GM23338 (cell line): ENCODE data around the gene ERBB4. TPM values are rescaled to one million over a fixed set of nuclear protein-coding genes. Genes with fewer than 3 reads are reported as not detected.

Experiments
- ATAC-seq: fragments of 200-7000 bp; cut with Tn5 transposase; 3 replicates; pipeline ENCODE4 v1.9.1; 2020
- DNase-seq: peaks from one replicate; pipeline ENCODE4 v3.0.0-alpha.2; 2015; ENCODE audit warnings: low spot score
- H2AFZ ChIP-seq: fragments of 200-600 bp; sonication (generic); 2 replicates; pipeline ENCODE4 v1.8.0; 2016; ENCODE audit warnings: antibody characterized with exemption, mild to moderate bottlenecking, moderate library complexity
- H3F3A ChIP-seq: fragments of 200-600 bp; sonication (generic); replicated peaks from 2 replicates; pipeline ENCODE4 v1.8.0; 2017; ENCODE audit warnings: antibody characterized with exemption, mixed run types, low read depth
- H3K27ac ChIP-seq: fragments of 200-600 bp; sonication (generic); 2 replicates; pipeline ENCODE4 v1.6.1; 2016; ENCODE audit warnings: low read depth
- H3K27me3 ChIP-seq: fragments of 200-600 bp; sonication (generic); 2 replicates; pipeline ENCODE4 v1.8.0; 2016; ENCODE audit warnings: mild to moderate bottlenecking, mixed run types, moderate library complexity; ENCODE audit not compliant: insufficient read depth
- H3K36me3 ChIP-seq: fragments of 200-600 bp; sonication (generic); 2 replicates; pipeline ENCODE4 v1.8.0; 2016; ENCODE audit warnings: mild to moderate bottlenecking; ENCODE audit not compliant: insufficient read depth
- H3K4me1 ChIP-seq: fragments of 200-600 bp; sonication (generic); 2 replicates; pipeline ENCODE4 v1.8.0; 2016; ENCODE audit warnings: mild to moderate bottlenecking, moderate library complexity; ENCODE audit not compliant: insufficient read depth
- H3K4me2 ChIP-seq: fragments of 200-600 bp; sonication (generic); 2 replicates; pipeline ENCODE4 v1.7.1; 2017; ENCODE audit warnings: mixed run types
- H3K4me3 ChIP-seq: fragments of 200-600 bp; sonication (generic); 2 replicates; pipeline ENCODE4 v1.6.1; 2016; ENCODE audit warnings: mixed run types
- H3K79me2 ChIP-seq: fragments of 200-600 bp; sonication (generic); replicated peaks from 2 replicates; pipeline ENCODE4 v1.8.0; 2017; ENCODE audit warnings: mild to moderate bottlenecking; ENCODE audit not compliant: insufficient read depth
- H3K9me2 ChIP-seq: fragments of 200-600 bp; sonication (generic); 2 replicates; pipeline ENCODE4 v1.8.0; 2017; ENCODE audit not compliant: insufficient read depth
- H4K20me1 ChIP-seq: fragments of 200-600 bp; sonication (generic); replicated peaks from 2 replicates; pipeline ENCODE4 v1.8.0; 2017; ENCODE audit warnings: mild to moderate bottlenecking; ENCODE audit not compliant: insufficient read depth
- H3K27ac Mint-ChIP-seq: 2 replicates; pipeline ENCODE4 v1.8.0; 2020; ENCODE audit warnings: inconsistent platforms, mild to moderate bottlenecking, moderate library complexity, mixed read lengths
- H3K27me3 Mint-ChIP-seq: 3 replicates; pipeline ENCODE4 v1.8.0; 2022; ENCODE audit warnings: low read depth, mild to moderate bottlenecking, moderate library complexity, mixed read lengths, inconsistent platforms; ENCODE audit not compliant: insufficient read depth, poor library complexity
- H3K36me3 Mint-ChIP-seq: 3 replicates; pipeline ENCODE4 v1.8.0; 2021; ENCODE audit warnings: low read depth, mild to moderate bottlenecking, inconsistent platforms, moderate library complexity, mixed read lengths
- H3K4me1 Mint-ChIP-seq: 3 replicates; pipeline ENCODE4 v1.8.0; 2020; ENCODE audit warnings: mild to moderate bottlenecking, inconsistent platforms, mixed read lengths
- H3K4me3 Mint-ChIP-seq: 3 replicates; pipeline ENCODE4 v1.8.0; 2021; ENCODE audit warnings: moderate library complexity, mild to moderate bottlenecking, inconsistent platforms, mixed read lengths
- H3K9me3 Mint-ChIP-seq: 3 replicates; pipeline ENCODE4 v1.8.0; 2020; ENCODE audit warnings: moderate library complexity, mild to moderate bottlenecking, inconsistent platforms, mixed read lengths
- CREB1 ChIP-seq: fragments of 250-450 bp; sonication (Bioruptor Pico); IDR thresholded peaks from 2 replicates; pipeline ENCODE4 v1.5.0; 2020; ENCODE audit warnings: low read depth, mild to moderate bottlenecking, moderate library complexity
- EZH2 ChIP-seq: fragments of 200-600 bp; sonication (generic); IDR thresholded peaks from one replicate; pipeline ENCODE4 v1.8.0; 2017; ENCODE audit warnings: antibody characterized with exemption, mild to moderate bottlenecking, low read depth; ENCODE audit not compliant: unreplicated experiment
- EZH2phosphoT487 ChIP-seq: fragments of 200-600 bp; sonication (generic); IDR thresholded peaks from one replicate; pipeline ENCODE4 v1.8.1; 2018; ENCODE audit warnings: antibody characterized with exemption; ENCODE audit not compliant: unreplicated experiment
- JUNB ChIP-seq: IDR thresholded peaks from one replicate; pipeline ENCODE4 v1.6.1; 2016; ENCODE audit warnings: antibody characterized with exemption; ENCODE audit not compliant: unreplicated experiment
- NANOG ChIP-seq: IDR thresholded peaks from 2 replicates; pipeline ENCODE4 v1.6.1; 2016; ENCODE audit warnings: antibody characterized with exemption, borderline replicate concordance
- POLR2AphosphoS5 ChIP-seq: IDR thresholded peaks from 2 replicates; pipeline ENCODE4 v1.6.1; 2016; ENCODE audit warnings: antibody characterized with exemption, low read depth
- ZNF114 ChIP-seq: fragments of 250-450 bp; sonication (Bioruptor Pico); IDR thresholded peaks from 2 replicates; pipeline ENCODE4 v1.5.0; 2020; ENCODE audit warnings: mild to moderate bottlenecking, moderate library complexity
- polyA plus RNA-seq: library from polyadenylated mRNA; unstranded; fragments of >200 nt; fragmentation: Nextera tagmentation; extraction: Ambion mirVana; gene quantifications from 2 replicates; pipeline ENCODE4 v1.2.1, GENCODE V29; 2016
- total RNA-seq: library from RNA; depleted of rRNA; stranded (reverse); fragments of >200 nt; shearing (Covaris generic); gene quantifications from 2 replicates; pipeline ENCODE4 v1.2.3, GENCODE V29; 2014
- TF ChIP-seq, protein P1 (sequence below): IDR thresholded peaks from one replicate; pipeline ENCODE4 v1.6.1; 2018; ENCODE audit warnings: antibody characterized with exemption; ENCODE audit not compliant: unreplicated experiment
- TF ChIP-seq, protein P2 (sequence below): IDR thresholded peaks from 2 replicates; pipeline ENCODE4 v1.6.1; 2016; ENCODE audit warnings: antibody characterized with exemption
- TF ChIP-seq, protein P3 (sequence below), 2 experiments: fragments of 200-600 bp in 1 of 2; sonication (generic) in 1 of 2; conservative IDR thresholded peaks; 2 replicates each; pipeline versions ENCODE4 v1.5.1 to v1.6.1; 2016 to 2017; ENCODE audit warnings: antibody characterized with exemption in 2 of 2, low read depth in 2 of 2, mild to moderate bottlenecking in 2 of 2, moderate library complexity in 1 of 2

The ERBB4 gene
- total and polyA plus RNA-seq, 2 experiments from 2014 or later = 0.73 to 1.1 TPM

DNA sequence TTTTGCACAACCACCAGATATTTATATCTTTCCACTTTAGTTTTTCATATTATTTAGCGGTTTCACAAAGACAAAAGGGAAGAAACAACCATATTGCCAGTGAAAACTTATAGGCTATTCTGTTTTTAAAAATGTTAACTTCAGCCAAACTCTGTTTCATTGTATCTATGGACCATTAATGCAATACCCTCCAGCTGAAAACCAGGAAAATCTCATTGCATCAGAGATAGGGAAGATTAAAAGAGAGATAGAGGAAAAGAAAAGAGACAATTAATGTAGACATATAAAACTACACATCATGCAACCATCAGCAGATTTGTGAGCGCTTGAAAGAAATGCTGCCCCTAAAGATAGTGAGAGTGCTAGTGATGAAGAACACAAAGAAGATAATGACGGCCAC lies 970.2 kb downstream of the ERBB4 start:
- H3K9me3 Mint-ChIP-seq = no peaks in the 10 kb centered on the region
- ATAC-seq (no peak), DNase-seq (no peak)
- Histone ChIP-seq H3K79me2 (no peaks in the 10 kb centered on the region), H3K36me3 (no peaks in the 10 kb centered on the region), H3K4me1 (no peaks in the 10 kb centered on the region), H3K4me3 (no peak overlapping the region), H3K9me2 (no peaks in the 10 kb centered on the region), H3F3A (no peaks in the 10 kb centered on the region), H2AFZ (no peak overlapping the region), H4K20me1 (no peaks in the 10 kb centered on the region), H3K4me2 (no peak overlapping the region), H3K27me3 (no peaks in the 10 kb centered on the region), H3K27ac (no peak overlapping the region)
- H3K27ac Mint-ChIP-seq = no peak overlapping the region; the same call in 1 of the 2 replicates
- TF ChIP-seq, protein P1, sequence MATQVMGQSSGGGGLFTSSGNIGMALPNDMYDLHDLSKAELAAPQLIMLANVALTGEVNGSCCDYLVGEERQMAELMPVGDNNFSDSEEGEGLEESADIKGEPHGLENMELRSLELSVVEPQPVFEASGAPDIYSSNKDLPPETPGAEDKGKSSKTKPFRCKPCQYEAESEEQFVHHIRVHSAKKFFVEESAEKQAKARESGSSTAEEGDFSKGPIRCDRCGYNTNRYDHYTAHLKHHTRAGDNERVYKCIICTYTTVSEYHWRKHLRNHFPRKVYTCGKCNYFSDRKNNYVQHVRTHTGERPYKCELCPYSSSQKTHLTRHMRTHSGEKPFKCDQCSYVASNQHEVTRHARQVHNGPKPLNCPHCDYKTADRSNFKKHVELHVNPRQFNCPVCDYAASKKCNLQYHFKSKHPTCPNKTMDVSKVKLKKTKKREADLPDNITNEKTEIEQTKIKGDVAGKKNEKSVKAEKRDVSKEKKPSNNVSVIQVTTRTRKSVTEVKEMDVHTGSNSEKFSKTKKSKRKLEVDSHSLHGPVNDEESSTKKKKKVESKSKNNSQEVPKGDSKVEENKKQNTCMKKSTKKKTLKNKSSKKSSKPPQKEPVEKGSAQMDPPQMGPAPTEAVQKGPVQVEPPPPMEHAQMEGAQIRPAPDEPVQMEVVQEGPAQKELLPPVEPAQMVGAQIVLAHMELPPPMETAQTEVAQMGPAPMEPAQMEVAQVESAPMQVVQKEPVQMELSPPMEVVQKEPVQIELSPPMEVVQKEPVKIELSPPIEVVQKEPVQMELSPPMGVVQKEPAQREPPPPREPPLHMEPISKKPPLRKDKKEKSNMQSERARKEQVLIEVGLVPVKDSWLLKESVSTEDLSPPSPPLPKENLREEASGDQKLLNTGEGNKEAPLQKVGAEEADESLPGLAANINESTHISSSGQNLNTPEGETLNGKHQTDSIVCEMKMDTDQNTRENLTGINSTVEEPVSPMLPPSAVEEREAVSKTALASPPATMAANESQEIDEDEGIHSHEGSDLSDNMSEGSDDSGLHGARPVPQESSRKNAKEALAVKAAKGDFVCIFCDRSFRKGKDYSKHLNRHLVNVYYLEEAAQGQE = no peak
- TF ChIP-seq JUNB (no peak), EZH2 (no peak), CREB1 (CRISPR knock-in tag) (no peak), POLR2AphosphoS5 (no peak), EZH2phosphoT487 (no peak), ZNF114 (no peak)
- TF ChIP-seq, protein P2, sequence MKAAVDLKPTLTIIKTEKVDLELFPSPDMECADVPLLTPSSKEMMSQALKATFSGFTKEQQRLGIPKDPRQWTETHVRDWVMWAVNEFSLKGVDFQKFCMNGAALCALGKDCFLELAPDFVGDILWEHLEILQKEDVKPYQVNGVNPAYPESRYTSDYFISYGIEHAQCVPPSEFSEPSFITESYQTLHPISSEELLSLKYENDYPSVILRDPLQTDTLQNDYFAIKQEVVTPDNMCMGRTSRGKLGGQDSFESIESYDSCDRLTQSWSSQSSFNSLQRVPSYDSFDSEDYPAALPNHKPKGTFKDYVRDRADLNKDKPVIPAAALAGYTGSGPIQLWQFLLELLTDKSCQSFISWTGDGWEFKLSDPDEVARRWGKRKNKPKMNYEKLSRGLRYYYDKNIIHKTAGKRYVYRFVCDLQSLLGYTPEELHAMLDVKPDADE = no peak
- TF ChIP-seq, protein P3, sequence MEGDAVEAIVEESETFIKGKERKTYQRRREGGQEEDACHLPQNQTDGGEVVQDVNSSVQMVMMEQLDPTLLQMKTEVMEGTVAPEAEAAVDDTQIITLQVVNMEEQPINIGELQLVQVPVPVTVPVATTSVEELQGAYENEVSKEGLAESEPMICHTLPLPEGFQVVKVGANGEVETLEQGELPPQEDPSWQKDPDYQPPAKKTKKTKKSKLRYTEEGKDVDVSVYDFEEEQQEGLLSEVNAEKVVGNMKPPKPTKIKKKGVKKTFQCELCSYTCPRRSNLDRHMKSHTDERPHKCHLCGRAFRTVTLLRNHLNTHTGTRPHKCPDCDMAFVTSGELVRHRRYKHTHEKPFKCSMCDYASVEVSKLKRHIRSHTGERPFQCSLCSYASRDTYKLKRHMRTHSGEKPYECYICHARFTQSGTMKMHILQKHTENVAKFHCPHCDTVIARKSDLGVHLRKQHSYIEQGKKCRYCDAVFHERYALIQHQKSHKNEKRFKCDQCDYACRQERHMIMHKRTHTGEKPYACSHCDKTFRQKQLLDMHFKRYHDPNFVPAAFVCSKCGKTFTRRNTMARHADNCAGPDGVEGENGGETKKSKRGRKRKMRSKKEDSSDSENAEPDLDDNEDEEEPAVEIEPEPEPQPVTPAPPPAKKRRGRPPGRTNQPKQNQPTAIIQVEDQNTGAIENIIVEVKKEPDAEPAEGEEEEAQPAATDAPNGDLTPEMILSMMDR (conservative IDR thresholded peaks at IDR 0.05; ENCODE audit: low read depth in 2 of 2) = no peak
- no peaks in the 10 kb centered on the region for H3K27me3 Mint-ChIP-seq
- no peak overlapping the region for H3K4me3 Mint-ChIP-seq
- no peaks in the 10 kb centered on the region for H3K4me1 Mint-ChIP-seq
- no peaks in the 10 kb centered on the region for H3K36me3 Mint-ChIP-seq

DNA sequence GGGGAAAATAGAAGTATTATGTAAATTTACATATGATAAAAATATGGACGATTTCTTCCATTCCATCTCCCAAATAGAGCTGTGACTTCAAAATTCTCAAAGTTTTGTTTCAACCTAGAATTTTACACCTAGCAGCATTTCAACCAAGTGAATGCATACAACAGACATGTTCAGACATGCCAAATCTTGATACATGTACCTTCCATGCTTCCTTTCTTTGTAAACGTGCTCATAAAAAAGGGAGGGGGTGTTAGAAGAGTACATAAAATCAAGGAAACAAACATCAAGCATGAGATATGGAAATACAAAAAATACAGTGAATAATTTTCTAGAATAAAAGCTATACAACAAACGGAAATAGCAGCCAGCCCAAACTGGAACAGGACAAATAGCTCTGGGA lies 974.2 kb downstream of the ERBB4 start:
- no peaks in the 10 kb centered on the region for H3K36me3 Mint-ChIP-seq
- H3K27ac Mint-ChIP-seq = no peak overlapping the region
- Histone ChIP-seq H2AFZ (no peak overlapping the region), H3K79me2 (no peaks in the 10 kb centered on the region), H3K36me3 (no peaks in the 10 kb centered on the region), H3K9me2 (no peaks in the 10 kb centered on the region), H3K4me1 (no peaks in the 10 kb centered on the region), H3K27ac (no peak overlapping the region), H3F3A (no peaks in the 10 kb centered on the region), H4K20me1 (no peaks in the 10 kb centered on the region), H3K27me3 (no peaks in the 10 kb centered on the region), H3K4me3 (no peak overlapping the region), H3K4me2 (no peak overlapping the region)
- DNase-seq = no peak
- ATAC-seq = no peak
- H3K9me3 Mint-ChIP-seq = no peaks in the 10 kb centered on the region
- H3K4me3 Mint-ChIP-seq = no peak overlapping the region
- H3K27me3 Mint-ChIP-seq = no peaks in the 10 kb centered on the region
- TF ChIP-seq EZH2 = no peak
- TF ChIP-seq NANOG = no peak
- no peaks in the 10 kb centered on the region for H3K4me1 Mint-ChIP-seq
